Stimulated activated CD4-positive, alpha-beta T cell treated with anti-CD3 and anti-CD28 coated beads, Interleukin-4, amount 100 ng/mL, for 4 hours (primary cell): Measurements from ENCODE around the gene PDIA2.
"Not testable (repeated sequence)": the region's sequence is repeated elsewhere in the genome, so short reads cannot be mapped to it uniquely, and the experiment has no call there.

Source experiments
- DNase-seq, 2 experiments: peaks; one replicate each; pipeline ENCODE4 v3.0.0-alpha.2; 2020

Gene PDIA2

GRCh38 chr16:333406-334094 is 50.6 kb downstream of the PDIA2 start:
- no peak for DNase-seq

- not testable (repeated sequence) for DNase-seq
Measured at GRCh38 chr16:334164-334832, 51.3 kb downstream of the PDIA2 start.

- DNase-seq, result not testable (repeated sequence)
Measured at GRCh38 chr16:334861-335632, 52.1 kb downstream of the PDIA2 start.

GRCh38 chr16:336269-336668 is 53.3 kb downstream of the PDIA2 start:
- DNase-seq, result no peak
